RWPE2 (cell line): Measurements from ENCODE around the gene KLC3.

ENCODE experiments used
- ATAC-seq: fragments of 200-7000 bp; cut with Tn5 transposase; 3 replicates; pipeline ENCODE4 v1.9.1; 2021; ENCODE audit warnings: low read depth
- DNase-seq: peaks from one replicate; pipeline ENCODE4 v3.0.0-alpha.2; 2020; ENCODE audit warnings: low spot score
- H3K27ac ChIP-seq: fragments of 450-650 bp; 2 replicates; pipeline ENCODE4 v1.5.1; 2017; ENCODE audit warnings: mild to moderate bottlenecking; ENCODE audit not compliant: poor library complexity, severe bottlenecking
- H3K27me3 ChIP-seq: fragments of 250-450 bp; sonication (Bioruptor Pico); 2 replicates; pipeline ENCODE4 v1.5.1; 2021; ENCODE audit warnings: mild to moderate bottlenecking, moderate library complexity; ENCODE audit not compliant: insufficient read depth, poor library complexity, severe bottlenecking
- H3K36me3 ChIP-seq: fragments of 250-450 bp; sonication (Bioruptor Pico); 2 replicates; pipeline ENCODE4 v1.5.1; 2020; ENCODE audit warnings: low read depth, mild to moderate bottlenecking, moderate library complexity
- H3K4me1 ChIP-seq: fragments of 250-450 bp; sonication (Bioruptor Pico); 2 replicates; pipeline ENCODE4 v1.5.1; 2021; ENCODE audit warnings: mild to moderate bottlenecking, moderate library complexity; ENCODE audit not compliant: insufficient read depth, poor library complexity, severe bottlenecking
- H3K4me3 ChIP-seq: fragments of 250-450 bp; sonication (Bioruptor Pico); 2 replicates; pipeline ENCODE4 v1.5.1; 2021; ENCODE audit warnings: mild to moderate bottlenecking, moderate library complexity; ENCODE audit not compliant: severe bottlenecking
- H3K9me3 ChIP-seq: fragments of 250-450 bp; sonication (Bioruptor Pico); 2 replicates; pipeline ENCODE4 v1.5.1; 2021; ENCODE audit warnings: mild to moderate bottlenecking, moderate library complexity; ENCODE audit not compliant: severe bottlenecking
- CTCF ChIP-seq: fragments of 450-650 bp; IDR thresholded peaks from one replicate; pipeline ENCODE4 v1.5.1; 2017; ENCODE audit warnings: mild to moderate bottlenecking, moderate library complexity; ENCODE audit not compliant: poor library complexity, severe bottlenecking

The KLC3 gene

DNA sequence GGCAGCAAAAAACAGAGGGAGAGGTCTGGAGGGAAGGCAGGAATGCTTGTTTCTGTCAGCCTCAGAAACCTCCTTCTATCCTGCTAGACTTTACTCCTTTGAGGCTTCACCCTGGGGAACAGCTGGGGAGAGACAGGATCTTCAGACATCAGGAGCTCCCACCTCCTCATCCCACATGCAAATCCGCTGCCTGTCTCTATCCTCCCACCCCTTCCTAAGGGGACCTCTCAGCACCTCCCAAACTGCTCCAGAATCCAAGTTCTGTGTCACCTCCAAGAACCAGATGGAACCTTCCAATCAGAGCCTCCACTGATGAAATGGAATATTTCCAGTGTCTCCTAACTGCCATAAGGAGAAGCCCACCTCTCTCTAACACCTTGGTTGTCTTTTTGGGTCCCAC is 39.6 kb downstream of the KLC3 start:
- DNase-seq (no peak), ATAC-seq (peak; percentile 2; the same call in 1 of the 3 replicates)
- Histone ChIP-seq H3K4me3 (no peak overlapping the region), H3K27ac (peak overlapping the region; percentile 99), H3K27me3 (no peaks in the 10 kb centered on the region), H3K36me3 (peaks cover 56% of the 10 kb centered on the region), H3K4me1 (peaks cover 20% of the 10 kb centered on the region), H3K9me3 (no peaks in the 10 kb centered on the region)
- no peak for TF ChIP-seq CTCF

DNA sequence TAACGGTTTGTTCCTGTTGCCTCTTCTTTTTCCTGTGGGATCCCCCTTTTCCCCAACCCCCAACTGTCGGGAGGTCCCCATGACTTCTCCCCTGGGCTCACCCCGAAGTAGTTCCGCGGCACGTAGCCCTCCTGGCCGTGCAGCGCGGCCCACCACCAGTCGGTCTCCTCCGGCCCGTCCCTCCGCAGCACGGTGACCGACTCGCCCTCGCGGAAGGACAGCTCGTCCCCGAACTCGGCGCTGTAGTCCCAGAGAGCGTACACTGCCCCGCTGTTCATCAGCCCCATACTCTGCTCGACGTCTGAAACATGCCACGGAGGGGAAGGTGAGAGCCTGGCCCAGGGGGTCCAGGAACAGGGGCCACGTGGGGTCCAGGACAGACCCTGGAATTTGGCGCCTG is 41.9 kb downstream of the KLC3 start:
- no peak for TF ChIP-seq CTCF
- no peak for DNase-seq
- Histone ChIP-seq H3K36me3 (peaks cover 53% of the 10 kb centered on the region), H3K27me3 (no peaks in the 10 kb centered on the region), H3K27ac (no peak overlapping the region), H3K4me1 (peaks cover 2% of the 10 kb centered on the region), H3K4me3 (no peak overlapping the region), H3K9me3 (no peaks in the 10 kb centered on the region)
- ATAC-seq: no peak

- ATAC-seq (peak; percentile 10; the same call in 2 of the 3 replicates), DNase-seq (no peak)
- H3K36me3 ChIP-seq: peaks cover 58% of the 10 kb centered on the region
- no peaks in the 10 kb centered on the region for H3K4me1 ChIP-seq
- TF ChIP-seq CTCF: no peak
- H3K4me3 ChIP-seq: no peak overlapping the region
- H3K9me3 ChIP-seq: no peaks in the 10 kb centered on the region
- H3K27me3 ChIP-seq: no peaks in the 10 kb centered on the region
- peak overlapping the region; percentile 32 for H3K27ac ChIP-seq
Measured at GRCh38 chr19:45385392-45386221, 45.1 kb downstream of the KLC3 start.

- Histone ChIP-seq H3K9me3 (no peaks in the 10 kb centered on the region), H3K27ac (no peak overlapping the region), H3K27me3 (no peaks in the 10 kb centered on the region), H3K4me1 (no peaks in the 10 kb centered on the region), H3K36me3 (peaks cover 70% of the 10 kb centered on the region), H3K4me3 (no peak overlapping the region)
- peak; percentile 52 for ATAC-seq
- TF ChIP-seq CTCF: no peak
- no peak for DNase-seq
Measured at GRCh38 chr19:45391346-45391745, 50.8 kb downstream of the KLC3 start.
